HepG2 (cell line): ENCODE measurements around the gene GPR68. TPM values are rescaled to one million over a fixed set of nuclear protein-coding genes. Genes with fewer than 3 reads are reported as not detected.

ENCODE experiments used
- ATAC-seq: fragments of 200-7000 bp; cut with Tn5 transposase; 3 replicates; pipeline ENCODE4 v1.9.1; 2020; ENCODE audit warnings: mild to moderate bottlenecking, moderate library complexity
- BruUV-seq: library from RNA; stranded (reverse); fragments of 400-500 nt; replicated peaks from 2 replicates; lab custom pipeline; 2021; lab: Mats Ljungman, UMichigan
- CTCF ChIA-PET: fragments of 300-600 bp; formaldehyde crosslinking; extraction: SDS; loops from one replicate; lab custom pipeline; 2021; ENCODE audit warnings: low total read pairs, inconsistent platforms, low intra/inter-chr PET ratio; lab: Yijun Ruan, JAX
- POLR2A ChIA-PET: fragments of 350-600 bp; sonication (Branson Sonifier 250); formaldehyde crosslinking; loops from one replicate; lab custom pipeline; 2020; ENCODE audit warnings: antibody characterized with exemption, inconsistent platforms; lab: Yijun Ruan, JAX
- DNase-seq: peaks from one replicate; pipeline ENCODE4 v3.0.0-alpha.2; 2015; ENCODE audit warnings: low spot score
- FAIRE-seq: peaks from 3 replicates; lab custom pipeline; 2011; peaks lifted over from hg19 to GRCh38; lab: Jason Lieb, UNC
- H2AFZ ChIP-seq: one replicate; pipeline ENCODE4 v1.6.1; 2011; ENCODE audit warnings: low read length, inconsistent platforms
- H3K27ac ChIP-seq: fragments of 300-600 bp; 3 replicates; pipeline ENCODE4 v1.8.0; 2011; ENCODE audit warnings: mixed run types, mild to moderate bottlenecking, mixed read lengths, low read length, inconsistent platforms; ENCODE audit not compliant: insufficient read depth; ENCODE audit errors: extremely low read length
- H3K27me3 ChIP-seq, 2 experiments: fragments of 200-600 bp in 1 of 2; 2 replicates in 1 of 2; 3 replicates in 1 of 2; pipeline versions ENCODE4 v1.6.0 to v1.8.0; 2011; ENCODE audit warnings: low read length in 2 of 2, mild to moderate bottlenecking in 2 of 2, moderate library complexity in 2 of 2, inconsistent platforms in 1 of 2; ENCODE audit not compliant: insufficient read depth in 2 of 2, control insufficient read depth in 1 of 2
- H3K36me3 ChIP-seq, 2 experiments: fragments of 200-600 bp in 1 of 2; replicated peaks in 1 of 2; 2 replicates in 1 of 2; 3 replicates in 1 of 2; pipeline versions ENCODE4 v1.5.1 to v1.8.0; 2011; ENCODE audit warnings: low read length in 2 of 2, inconsistent platforms in 1 of 2; ENCODE audit not compliant: insufficient read depth in 2 of 2, control insufficient read depth in 1 of 2
- H3K4me1 ChIP-seq: 2 replicates; pipeline ENCODE4 v1.5.1; 2012; ENCODE audit warnings: low read length, inconsistent platforms; ENCODE audit not compliant: insufficient read depth
- H3K4me2 ChIP-seq: 2 replicates; pipeline ENCODE4 v1.6.0; 2011; ENCODE audit warnings: low read depth, low read length, inconsistent platforms
- H3K4me3 ChIP-seq, 3 experiments: fragments of 200-600 bp in 1 of 3; sonication (generic), shearing (Covaris generic) in 1 of 3; replicated peaks in 1 of 3; 2 replicates each; pipeline ENCODE4 v1.5.1; 2011 to 2016; ENCODE audit warnings: low read length in 3 of 3, inconsistent platforms in 2 of 3, low read depth in 2 of 3, mild to moderate bottlenecking in 2 of 3, control low read depth in 1 of 3, mixed read lengths in 1 of 3; ENCODE audit not compliant: insufficient read depth in 1 of 3
- H3K79me2 ChIP-seq: one replicate; pipeline ENCODE4 v1.6.1; 2011; ENCODE audit warnings: low read length, inconsistent platforms; ENCODE audit not compliant: insufficient read depth
- H3K9ac ChIP-seq: 2 replicates; pipeline ENCODE4 v1.6.0; 2011; ENCODE audit warnings: mild to moderate bottlenecking, low read depth, low read length, inconsistent platforms; ENCODE audit not compliant: insufficient read depth
- H3K9me3 ChIP-seq: 2 replicates; pipeline ENCODE4 v1.5.1; 2012; ENCODE audit warnings: mild to moderate bottlenecking, low read length
- H4K20me1 ChIP-seq: 2 replicates; pipeline ENCODE4 v1.6.0; 2011; ENCODE audit warnings: inconsistent platforms, mild to moderate bottlenecking, low read length, moderate library complexity; ENCODE audit not compliant: insufficient read depth
- ARID4A ChIP-seq: sonication (generic); formaldehyde crosslinking; IDR thresholded peaks from 2 replicates; pipeline ENCODE4 v1.5.0; 2020; ENCODE audit warnings: mild to moderate bottlenecking, missing genetic modification reagents, borderline replicate concordance
- HNRNPL ChIP-seq: fragments of 200-400 bp; formaldehyde crosslinking; IDR thresholded peaks from 2 replicates; pipeline ENCODE4 v1.6.1; 2017; ENCODE audit warnings: mild to moderate bottlenecking, low read depth, low read length
- IKZF4 ChIP-seq: sonication (generic); formaldehyde crosslinking; IDR thresholded peaks from 2 replicates; pipeline ENCODE4 v1.5.1; 2020; ENCODE audit warnings: borderline replicate concordance, mild to moderate bottlenecking, low read depth, missing genetic modification reagents; ENCODE audit errors: not compliant biosample characterization
- JUN ChIP-seq: sonication (generic); formaldehyde crosslinking; IDR thresholded peaks from 2 replicates; pipeline ENCODE4 v1.4.0; 2020; ENCODE audit warnings: mild to moderate bottlenecking, missing genetic modification reagents
- JUNB ChIP-seq: sonication (generic); formaldehyde crosslinking; IDR thresholded peaks from 2 replicates; pipeline ENCODE4 v1.8.0; 2022; ENCODE audit warnings: missing genetic modification reagents, mild to moderate bottlenecking, borderline replicate concordance
- SP2 ChIP-seq: sonication (generic); formaldehyde crosslinking; IDR thresholded peaks from 2 replicates; pipeline ENCODE4 v1.5.1; 2020; ENCODE audit warnings: mild to moderate bottlenecking, missing genetic modification reagents
- SRSF1 ChIP-seq: fragments of 200-400 bp; formaldehyde crosslinking; optimal IDR thresholded peaks from 2 replicates; pipeline ENCODE3; 2017; ENCODE audit warnings: mild to moderate bottlenecking, low read depth, low read length, moderate library complexity
- SRSF4 ChIP-seq: fragments of 200-400 bp; formaldehyde crosslinking; IDR thresholded peaks from one replicate; pipeline ENCODE4 v1.6.1; 2018; ENCODE audit warnings: mild to moderate bottlenecking, low read depth, low read length, moderate library complexity; ENCODE audit not compliant: poor library complexity, severe bottlenecking
- SUZ12 ChIP-seq: fragments of 150-350 bp; IDR thresholded peaks from 2 replicates; pipeline ENCODE4 v1.6.1; 2014; ENCODE audit warnings: low read depth, low read length
- ZFP62 ChIP-seq: sonication (generic); formaldehyde crosslinking; IDR thresholded peaks from 2 replicates; pipeline ENCODE4 v1.4.0; 2020; ENCODE audit warnings: missing genetic modification reagents
- ZNF350 ChIP-seq: sonication (generic); formaldehyde crosslinking; IDR thresholded peaks from 2 replicates; pipeline ENCODE4 v1.4.0; 2020; ENCODE audit warnings: mild to moderate bottlenecking, low read depth, missing genetic modification reagents, borderline replicate concordance
- ZNF354B ChIP-seq: sonication (generic); formaldehyde crosslinking; IDR thresholded peaks from 2 replicates; pipeline ENCODE4 v1.8.0; 2022; ENCODE audit warnings: mild to moderate bottlenecking, missing genetic modification reagents
- ZNF558 ChIP-seq: sonication (generic); formaldehyde crosslinking; IDR thresholded peaks from 2 replicates; pipeline ENCODE4 v1.9.0; 2022; ENCODE audit warnings: mild to moderate bottlenecking, missing genetic modification reagents, borderline replicate concordance
- ZNF781 ChIP-seq: sonication (generic); formaldehyde crosslinking; IDR thresholded peaks from 2 replicates; pipeline ENCODE4 v1.5.1; 2020; ENCODE audit warnings: borderline replicate concordance, mild to moderate bottlenecking, missing genetic modification reagents; ENCODE audit errors: not compliant biosample characterization
- WGBS: methylation state at CpG from one replicate; pipeline ENCODE4 v1.1.6; 2017; ENCODE audit warnings: low lambda C conversion rate; 5-methylcytosine and 5-hydroxymethylcytosine counted together
- in situ Hi-C: cut with HindIII; loops from 2 replicates; pipeline ENCODE4 v1.10.0; 2017; ENCODE audit warnings: low pct_unique_long_range_greater_than_20kb; ENCODE audit not compliant: extremely low pct_ligation_motif_present
- intact Hi-C: fragments of 100-400 bp; cut with micrococcal nuclease; formaldehyde crosslinking; loops from one replicate; pipeline ENCODE4 v1.10.0; 2022; ENCODE audit not compliant: unreplicated experiment
- polyA plus RNA-seq, 8 experiments: library from polyadenylated mRNA; depleted of rRNA in 3 of 8; stranded (reverse) in 7 of 8; unstranded in 1 of 8; fragments of >200 nt; fragmentation: Illumina TruSeq in 4 of 8; extraction: Trizol in 4 of 8; gene quantifications; 2 replicates each; pipeline versions ENCODE4 v1.2.1 to v1.2.3, GENCODE V29; 2011 to 2016; ENCODE audit warnings: low read depth in 4 of 8, missing spikeins in 1 of 8, mixed read lengths in 1 of 8; ENCODE audit not compliant: insufficient read depth in 1 of 8
- total RNA-seq, 5 experiments: library from RNA; depleted of rRNA; stranded (reverse); fragments of >200 nt; fragmentation: Illumina TruSeq; extraction: Trizol; gene quantifications; 2 replicates each; pipeline ENCODE4 v1.2.3, GENCODE V29; 2016; ENCODE audit warnings: low read depth in 1 of 5
- TF ChIP-seq, protein P1 (sequence below): conservative IDR thresholded peaks from 2 replicates; pipeline ENCODE4 v1.6.1; 2018; ENCODE audit warnings: missing genetic modification reagents
- TF ChIP-seq, protein P2 (sequence below): sonication (generic); formaldehyde crosslinking; IDR thresholded peaks from 2 replicates; pipeline ENCODE4 v1.5.1; 2020; ENCODE audit warnings: mild to moderate bottlenecking, missing genetic modification reagents, moderate library complexity

Gene GPR68
- total and polyA plus RNA-seq, 2 of the 13 experiments (the other 11 are each of a cell fraction or from before 2014, with no cell fraction given): not detected

GRCh38 chr14:91250912-91251311, 6.4 kb upstream of the GPR68 start:
- ChIA-PET POLR2A (no interaction called here), CTCF (no interaction called here)
- Histone ChIP-seq H3K4me2 (no peak overlapping the region), H3K36me3 (no peaks in the 10 kb centered on the region), H3K4me1 (peaks cover 20% of the 10 kb centered on the region), H3K9me3 (no peaks in the 10 kb centered on the region), H4K20me1 (no peaks in the 10 kb centered on the region), H3K27me3 (peaks cover 10 to 34% of the 10 kb centered on the region in 2 experiments; a peak in 4 of 5 replicates), H3K79me2 (no peaks in the 10 kb centered on the region), H3K27ac (no peak overlapping the region), H3K4me3 (no peak overlapping the region), H3K9ac (no peak overlapping the region), H2AFZ (no peak overlapping the region)
- intact Hi-C loops (no loop called here), in situ Hi-C loops (no loop called here)
- BruUV-seq: no TSS peak
- DNase-seq (no peak), FAIRE-seq (no peak), ATAC-seq (no peak)
- WGBS: 50% methylated on average over 2 of the region's 5 CpGs
- TF ChIP-seq ARID4A (CRISPR knock-in tag): no peak
- TF ChIP-seq JUN (CRISPR knock-in tag): no peak
- TF ChIP-seq SP2 (CRISPR knock-in tag): no peak
- TF ChIP-seq ZNF781 (CRISPR knock-in tag): no peak
- no peak for TF ChIP-seq HNRNPL
- TF ChIP-seq JUNB (CRISPR knock-in tag): no peak
- TF ChIP-seq, protein P1, sequence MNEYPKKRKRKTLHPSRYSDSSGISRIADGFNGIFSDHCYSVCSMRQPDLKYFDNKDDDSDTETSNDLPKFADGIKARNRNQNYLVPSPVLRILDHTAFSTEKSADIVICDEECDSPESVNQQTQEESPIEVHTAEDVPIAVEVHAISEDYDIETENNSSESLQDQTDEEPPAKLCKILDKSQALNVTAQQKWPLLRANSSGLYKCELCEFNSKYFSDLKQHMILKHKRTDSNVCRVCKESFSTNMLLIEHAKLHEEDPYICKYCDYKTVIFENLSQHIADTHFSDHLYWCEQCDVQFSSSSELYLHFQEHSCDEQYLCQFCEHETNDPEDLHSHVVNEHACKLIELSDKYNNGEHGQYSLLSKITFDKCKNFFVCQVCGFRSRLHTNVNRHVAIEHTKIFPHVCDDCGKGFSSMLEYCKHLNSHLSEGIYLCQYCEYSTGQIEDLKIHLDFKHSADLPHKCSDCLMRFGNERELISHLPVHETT (CRISPR knock-in tag): no peak
- TF ChIP-seq ZNF558 (CRISPR knock-in tag): no peak
- TF ChIP-seq ZNF350 (CRISPR knock-in tag): no peak
- no peak for TF ChIP-seq ZNF354B (CRISPR knock-in tag)
- TF ChIP-seq, protein P2, sequence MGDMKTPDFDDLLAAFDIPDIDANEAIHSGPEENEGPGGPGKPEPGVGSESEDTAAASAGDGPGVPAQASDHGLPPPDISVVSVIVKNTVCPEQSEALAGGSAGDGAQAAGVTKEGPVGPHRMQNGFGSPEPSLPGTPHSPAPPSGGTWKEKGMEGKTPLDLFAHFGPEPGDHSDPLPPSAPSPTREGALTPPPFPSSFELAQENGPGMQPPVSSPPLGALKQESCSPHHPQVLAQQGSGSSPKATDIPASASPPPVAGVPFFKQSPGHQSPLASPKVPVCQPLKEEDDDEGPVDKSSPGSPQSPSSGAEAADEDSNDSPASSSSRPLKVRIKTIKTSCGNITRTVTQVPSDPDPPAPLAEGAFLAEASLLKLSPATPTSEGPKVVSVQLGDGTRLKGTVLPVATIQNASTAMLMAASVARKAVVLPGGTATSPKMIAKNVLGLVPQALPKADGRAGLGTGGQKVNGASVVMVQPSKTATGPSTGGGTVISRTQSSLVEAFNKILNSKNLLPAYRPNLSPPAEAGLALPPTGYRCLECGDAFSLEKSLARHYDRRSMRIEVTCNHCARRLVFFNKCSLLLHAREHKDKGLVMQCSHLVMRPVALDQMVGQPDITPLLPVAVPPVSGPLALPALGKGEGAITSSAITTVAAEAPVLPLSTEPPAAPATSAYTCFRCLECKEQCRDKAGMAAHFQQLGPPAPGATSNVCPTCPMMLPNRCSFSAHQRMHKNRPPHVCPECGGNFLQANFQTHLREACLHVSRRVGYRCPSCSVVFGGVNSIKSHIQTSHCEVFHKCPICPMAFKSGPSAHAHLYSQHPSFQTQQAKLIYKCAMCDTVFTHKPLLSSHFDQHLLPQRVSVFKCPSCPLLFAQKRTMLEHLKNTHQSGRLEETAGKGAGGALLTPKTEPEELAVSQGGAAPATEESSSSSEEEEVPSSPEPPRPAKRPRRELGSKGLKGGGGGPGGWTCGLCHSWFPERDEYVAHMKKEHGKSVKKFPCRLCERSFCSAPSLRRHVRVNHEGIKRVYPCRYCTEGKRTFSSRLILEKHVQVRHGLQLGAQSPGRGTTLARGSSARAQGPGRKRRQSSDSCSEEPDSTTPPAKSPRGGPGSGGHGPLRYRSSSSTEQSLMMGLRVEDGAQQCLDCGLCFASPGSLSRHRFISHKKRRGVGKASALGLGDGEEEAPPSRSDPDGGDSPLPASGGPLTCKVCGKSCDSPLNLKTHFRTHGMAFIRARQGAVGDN (CRISPR knock-in tag): no peak
- no peak for TF ChIP-seq IKZF4
- TF ChIP-seq ZFP62 (CRISPR knock-in tag): no peak
- TF ChIP-seq SRSF1: no peak
- TF ChIP-seq SUZ12: no peak
- no peak for TF ChIP-seq SRSF4
